ENCODE results near the gene LEMD2. TPM values are rescaled to one million over a fixed set of nuclear protein-coding genes. Genes with fewer than 3 reads are reported as not detected.
A peak's percentile ranks its signal among the peaks of the same experiment; 100 is the strongest.

The LEMD2 gene
- total RNA-seq, 4 donors from 2014 or later = 50.0 to 76.6 (median 64.6) TPM

- no peaks in the 10 kb centered on the region for H3K9me3 ChIP-seq
- TF ChIP-seq CTCF (IDR thresholded peaks at IDR 0.05) (no peak), POLR2A (IDR thresholded peaks at IDR 0.05) (no peak)
- DNase-seq = peak in 1 of 2 donors; percentile 22
- H3K4me1 ChIP-seq = peaks cover 50 to 70% of the 10 kb centered on the region in 2 donors
- 53% methylated on average over 12 to 16 of the region's 16 CpGs for WGBS, 2 donors
- intact Hi-C loops (cut with DNase I) = no loop called here
- H3K27me3 ChIP-seq = no peaks in the 10 kb centered on the region
- H3K36me3 ChIP-seq = no peaks in the 10 kb centered on the region
- H3K27ac ChIP-seq = peak overlapping the region in 2 of 3 donors; percentile 31 to 85
- no peak overlapping the region for H3K4me3 ChIP-seq (replicated peaks in 1 of 3)
Observed at GRCh38 chr6:33813246-33813904, 24.4 kb upstream of the LEMD2 start.

GRCh38 chr6:33812669-33813068, 23.7 kb upstream of the LEMD2 start:
- Histone ChIP-seq H3K4me3 (replicated peaks in 1 of 3) (no peak overlapping the region), H3K4me1 (peaks cover 43 to 63% of the 10 kb centered on the region in 2 donors), H3K9me3 (no peaks in the 10 kb centered on the region), H3K27ac (peak overlapping the region in 1 of 3 donors; percentile 85), H3K36me3 (no peaks in the 10 kb centered on the region), H3K27me3 (no peaks in the 10 kb centered on the region)
- peak; percentile 84 to 87 for DNase-seq
- TF ChIP-seq CTCF (IDR thresholded peaks at IDR 0.05) (peak in 4 of 6 experiments; percentile 52 to 73 (median 68)), POLR2A (IDR thresholded peaks at IDR 0.05) (no peak)
- 2 to 6% methylated on average over 11 of the region's 11 CpGs for WGBS, 2 donors
- intact Hi-C loops (cut with DNase I) = no loop called here

GRCh38 chr6:33809594-33809993, 20.7 kb upstream of the LEMD2 start:
- H3K27me3 ChIP-seq = no peaks in the 10 kb centered on the region
- intact Hi-C loops (cut with DNase I) = no loop called here
- 44 to 66% methylated on average over 2 of the region's 2 CpGs for WGBS, 2 donors

GRCh38 chr6:33808641-33809180, 19.8 kb upstream of the LEMD2 start:
- no peak overlapping the region for H3K27ac ChIP-seq
- H3K9me3 ChIP-seq = no peaks in the 10 kb centered on the region
- H3K27me3 ChIP-seq = no peaks in the 10 kb centered on the region
- intact Hi-C loops (cut with DNase I) = no loop called here
- TF ChIP-seq POLR2A (IDR thresholded peaks at IDR 0.05) = no peak
- TF ChIP-seq CTCF (IDR thresholded peaks at IDR 0.05) = no peak
- no peak overlapping the region for H3K4me3 ChIP-seq (replicated peaks in 1 of 3)
- no peak for DNase-seq
- peaks cover 9 to 23% of the 10 kb centered on the region in 2 donors for H3K4me1 ChIP-seq
- H3K36me3 ChIP-seq = no peaks in the 10 kb centered on the region
- whole genome bisulfite sequencing, 2 donors = 47 to 54% methylated on average over 8 of the region's 8 CpGs

More at GRCh38 chr6:33809594-33809993, 20.7 kb upstream of the LEMD2 start:
- Histone ChIP-seq H3K4me3 (replicated peaks in 1 of 3) (no peak overlapping the region), H3K4me1 (peaks cover 17 to 32% of the 10 kb centered on the region in 2 donors), H3K9me3 (no peaks in the 10 kb centered on the region), H3K36me3 (no peaks in the 10 kb centered on the region), H3K27ac (no peak overlapping the region)
- no peak for TF ChIP-seq POLR2A (IDR thresholded peaks at IDR 0.05)
- no peak for TF ChIP-seq CTCF (IDR thresholded peaks at IDR 0.05)
- no peak for DNase-seq

GRCh38 chr6:33807606-33808005, 18.7 kb upstream of the LEMD2 start:
- no peak for DNase-seq
- WGBS, 2 donors = 56 to 67% methylated on average over 6 of the region's 6 CpGs
- H3K27me3 ChIP-seq = no peaks in the 10 kb centered on the region

More at GRCh38 chr6:33807606-33808005, 18.7 kb upstream of the LEMD2 start:
- Histone ChIP-seq H3K9me3 (no peaks in the 10 kb centered on the region), H3K27ac (no peak overlapping the region), H3K4me1 (peaks cover 0 to 14% of the 10 kb centered on the region in 2 donors), H3K36me3 (no peaks in the 10 kb centered on the region), H3K4me3 (replicated peaks in 1 of 3) (no peak overlapping the region)
- intact Hi-C loops (cut with DNase I) = no loop called here
- TF ChIP-seq POLR2A (IDR thresholded peaks at IDR 0.05) (no peak), CTCF (IDR thresholded peaks at IDR 0.05) (no peak)

Data from thyroid gland (tissue), 4 donors.